ENCODE results near the gene DNAJA1.

The DNAJA1 gene

DNA sequence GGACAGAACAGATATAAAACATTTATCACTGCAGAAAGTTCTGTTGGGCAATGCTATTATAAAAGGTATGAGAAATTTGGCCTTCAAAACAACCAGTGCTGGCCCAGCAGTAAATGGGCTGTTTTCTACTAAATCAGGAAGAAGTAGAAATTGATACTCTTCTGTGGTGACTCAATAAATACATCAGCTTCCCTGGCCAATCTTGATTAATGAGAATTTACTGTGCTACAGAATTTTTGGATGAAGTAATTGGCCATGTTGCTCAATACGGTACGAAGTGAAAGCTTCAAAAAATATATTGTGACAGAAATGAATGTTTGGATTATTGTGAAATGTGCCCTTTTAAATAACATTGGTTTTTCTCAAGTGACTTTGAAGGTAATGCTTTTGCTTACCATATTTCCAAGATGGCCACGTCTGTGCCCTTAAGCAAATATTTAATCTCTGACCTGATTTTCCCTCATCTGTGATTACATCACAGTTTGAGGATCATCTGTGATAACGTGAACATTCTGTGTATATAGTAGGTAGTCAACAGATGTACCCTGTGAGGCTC lies 4.2 kb downstream of the DNAJA1 start:
- no peak for DNase-seq (ENCODE audit: low read depth)

DNA sequence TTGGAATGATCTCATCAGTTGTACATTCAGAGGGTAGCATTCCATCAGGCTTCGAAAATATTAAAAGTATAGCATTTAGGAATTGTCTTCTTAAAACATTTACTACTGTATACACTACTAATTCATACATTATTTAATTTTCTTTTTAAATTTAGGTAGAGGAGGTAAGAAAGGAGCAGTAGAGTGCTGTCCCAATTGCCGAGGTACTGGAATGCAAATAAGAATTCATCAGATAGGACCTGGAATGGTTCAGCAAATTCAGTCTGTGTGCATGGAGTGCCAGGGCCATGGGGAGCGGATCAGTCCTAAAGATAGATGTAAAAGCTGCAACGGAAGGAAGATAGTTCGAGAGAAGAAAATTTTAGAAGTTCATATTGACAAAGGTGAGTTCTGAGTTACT lies 5.2 kb downstream of the DNAJA1 start:
- DNase-seq (ENCODE audit: low read depth) = no peak

GRCh38 chr9:33032292-33032691 lies 7.2 kb downstream of the DNAJA1 start:
- no peak for DNase-seq (ENCODE audit: low read depth)

DNA sequence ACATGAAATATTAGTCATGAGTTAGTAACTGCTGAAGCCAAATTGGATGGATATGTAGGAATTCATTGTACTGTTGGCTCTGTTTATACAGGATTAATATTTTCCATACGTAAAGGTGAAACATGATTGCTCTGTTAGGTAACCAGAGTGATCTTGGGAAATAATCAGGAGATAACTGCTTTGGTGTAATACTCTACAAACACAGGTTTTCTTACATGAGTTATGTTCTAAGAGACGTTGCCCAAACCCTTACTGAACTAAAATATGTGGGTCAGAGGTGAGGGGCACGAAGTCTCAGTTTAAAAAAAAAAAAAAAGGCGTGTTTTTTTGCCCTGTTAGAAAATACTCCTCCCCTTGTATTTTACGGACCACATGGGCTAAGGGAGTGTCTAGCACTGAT lies 7.8 kb downstream of the DNAJA1 start:
- no peak for DNase-seq (ENCODE audit: low read depth)

DNA sequence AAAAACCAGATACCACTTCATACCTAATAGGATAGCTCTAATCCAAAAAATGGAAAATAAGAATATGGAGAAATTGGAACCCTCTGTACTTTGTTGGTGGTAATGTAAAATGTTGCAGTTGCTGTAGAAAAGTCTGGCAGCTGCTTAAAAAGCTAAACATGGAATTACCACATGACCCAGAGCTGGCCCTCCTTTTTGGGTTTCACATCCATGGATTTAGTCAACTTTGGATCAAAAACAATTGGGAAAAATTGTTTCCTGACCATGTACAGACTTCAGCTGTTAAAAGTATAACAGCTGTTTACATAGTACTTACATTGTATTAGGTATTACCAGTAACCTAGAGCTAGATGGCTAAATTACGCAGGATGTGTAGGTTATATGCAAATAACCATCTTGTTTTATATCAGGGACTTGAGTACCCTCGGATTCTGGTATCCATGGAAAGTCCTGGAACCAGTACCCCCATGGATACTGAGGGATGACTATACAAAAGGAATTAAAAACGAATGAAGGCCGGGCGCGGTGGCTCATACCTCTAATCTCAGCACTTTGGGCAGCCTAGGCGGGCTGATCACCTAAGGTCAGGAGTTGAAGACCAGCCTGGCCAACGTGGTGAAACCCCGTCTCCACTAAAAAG lies 15.8 kb downstream of the DNAJA1 start:
- DNase-seq (ENCODE audit: low read depth) = no peak

DNA sequence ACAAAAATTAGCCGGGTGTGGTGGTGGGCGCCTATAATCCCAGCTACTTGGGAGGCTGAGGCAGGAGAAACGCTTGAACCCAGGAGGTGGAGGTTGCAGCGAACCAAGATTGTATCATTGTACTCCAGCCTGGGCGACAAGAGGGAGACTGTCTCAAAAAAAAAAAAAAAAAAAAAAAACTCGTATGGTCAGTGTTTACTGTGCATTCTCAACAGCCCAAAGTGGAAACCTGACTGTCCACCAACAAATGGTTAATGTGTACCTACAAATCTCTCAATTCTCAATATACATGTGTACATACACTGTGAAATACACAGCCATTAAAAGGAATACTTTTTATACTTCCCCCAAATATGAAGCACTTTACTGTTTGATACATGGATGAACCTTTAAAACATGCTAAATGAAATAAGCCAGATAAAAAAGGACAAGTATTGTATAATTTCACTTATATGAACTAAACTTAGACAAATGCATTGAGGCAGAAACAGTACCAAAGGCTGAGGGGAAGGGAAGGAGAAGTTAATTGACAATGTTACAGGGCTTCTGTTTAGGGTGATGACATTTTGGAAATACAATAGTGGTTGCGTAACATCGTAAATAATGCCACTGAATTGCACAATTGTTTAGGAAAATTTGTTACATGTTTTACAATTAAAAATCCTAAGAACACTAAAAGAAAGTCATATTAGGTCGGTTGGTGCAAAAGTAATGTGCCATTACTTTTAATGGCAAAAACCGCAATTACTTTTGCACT lies 16.5 kb downstream of the DNAJA1 start:
- DNase-seq (ENCODE audit: low read depth) = no peak

DNA sequence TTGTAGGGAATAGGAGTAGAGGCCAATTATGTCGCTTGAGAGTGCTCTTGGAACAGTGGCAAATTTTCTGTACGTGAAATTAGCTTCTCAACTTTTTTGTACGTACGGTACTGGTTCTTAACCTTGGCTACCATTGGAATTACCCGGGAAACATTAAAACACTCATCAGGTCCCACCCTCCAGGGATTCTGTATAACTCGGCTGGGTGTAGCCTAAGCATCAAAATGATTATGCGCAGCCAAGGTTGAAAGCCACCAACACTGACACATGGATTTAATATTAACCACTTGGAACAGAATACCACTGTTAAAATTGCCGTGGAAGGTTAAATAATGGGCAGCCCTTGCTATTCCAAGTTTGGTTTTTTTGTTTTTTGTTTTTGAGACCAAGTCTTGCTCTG lies 17.4 kb downstream of the DNAJA1 start:
- DNase-seq (ENCODE audit: low read depth) = no peak

DNA sequence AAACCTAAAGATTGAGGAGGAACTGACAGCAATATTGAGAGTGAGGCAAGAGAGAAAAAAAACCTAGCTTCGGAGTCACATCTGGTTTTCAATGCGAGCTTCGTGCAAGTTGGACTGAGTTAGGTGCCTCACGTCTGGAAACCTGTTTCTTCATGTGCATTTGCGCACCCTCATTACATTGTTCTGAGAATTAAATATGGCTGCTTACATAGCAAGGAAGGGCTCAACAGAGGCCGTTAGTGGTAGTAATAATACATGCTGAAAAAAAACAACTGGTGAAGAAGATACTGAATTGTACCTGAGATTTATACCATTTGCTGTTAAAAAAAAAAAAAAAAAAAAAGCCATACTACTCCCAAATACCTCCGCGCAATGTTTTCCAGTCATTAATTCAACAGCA lies 18.6 kb downstream of the DNAJA1 start:
- no peak for DNase-seq (ENCODE audit: low read depth)

GRCh38 chr9:33044162-33044673 lies 19.1 kb downstream of the DNAJA1 start:
- peak; percentile 52 for DNase-seq (ENCODE audit: low read depth)

GRCh38 chr9:33044677-33045282 lies 19.7 kb downstream of the DNAJA1 start:
- DNase-seq (ENCODE audit: low read depth) = no peak

- DNase-seq (ENCODE audit: low read depth) = no peak
These were observed 21.0 kb downstream of the DNAJA1 start for GRCh38 chr9:33046061-33046460.

DNA sequence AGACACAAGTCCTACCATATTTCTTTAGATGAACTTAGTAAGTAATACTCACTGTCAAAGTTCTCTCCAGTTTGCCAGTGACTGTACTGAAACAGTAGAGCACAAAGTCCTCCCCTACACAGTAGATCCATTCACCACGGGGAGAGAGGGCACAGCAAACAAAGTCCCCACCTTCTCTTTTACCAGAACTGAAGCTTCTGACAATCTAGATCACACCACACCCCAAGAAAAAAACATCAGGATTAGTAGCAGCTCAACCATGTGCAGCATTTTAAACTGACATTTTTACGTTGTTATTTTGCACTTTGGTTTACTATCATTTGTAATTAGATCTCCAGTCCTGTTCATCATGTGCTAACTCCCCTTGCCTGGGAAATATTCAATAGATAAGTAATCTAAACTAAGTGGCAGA lies 23.0 kb downstream of the DNAJA1 start:
- no peak for DNase-seq (ENCODE audit: low read depth)

DNA sequence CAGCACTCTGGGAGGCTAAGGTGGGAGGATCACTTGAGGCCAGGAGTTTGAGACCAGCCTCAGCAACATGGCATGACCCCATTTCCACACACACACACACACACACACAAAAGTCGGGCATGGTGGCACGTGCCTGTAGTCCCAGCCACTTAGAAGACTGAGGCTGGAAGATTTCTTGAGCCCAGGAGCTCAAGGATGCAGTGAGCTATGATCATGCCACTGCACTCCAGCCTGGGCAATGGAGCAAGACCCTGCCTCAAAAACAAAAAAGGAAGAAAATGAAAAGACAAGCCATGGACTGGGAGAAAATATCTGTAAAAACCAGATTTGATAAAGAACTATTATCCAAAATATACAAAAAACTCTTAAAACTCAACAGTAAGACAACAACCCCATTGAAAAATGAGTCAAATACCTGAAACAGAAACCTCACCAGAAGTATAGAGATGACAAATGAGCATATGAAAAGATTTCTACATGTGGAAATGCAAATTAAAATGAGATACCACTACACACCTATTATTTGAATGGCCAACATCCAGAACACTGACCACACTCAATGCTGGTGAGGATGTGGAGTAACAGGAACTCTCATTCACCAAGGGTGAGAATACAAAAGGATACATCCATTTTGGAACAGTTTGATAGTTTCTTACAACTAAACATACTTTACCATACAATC lies 24.7 kb downstream of the DNAJA1 start:
- DNase-seq (ENCODE audit: low read depth) = no peak

DNA sequence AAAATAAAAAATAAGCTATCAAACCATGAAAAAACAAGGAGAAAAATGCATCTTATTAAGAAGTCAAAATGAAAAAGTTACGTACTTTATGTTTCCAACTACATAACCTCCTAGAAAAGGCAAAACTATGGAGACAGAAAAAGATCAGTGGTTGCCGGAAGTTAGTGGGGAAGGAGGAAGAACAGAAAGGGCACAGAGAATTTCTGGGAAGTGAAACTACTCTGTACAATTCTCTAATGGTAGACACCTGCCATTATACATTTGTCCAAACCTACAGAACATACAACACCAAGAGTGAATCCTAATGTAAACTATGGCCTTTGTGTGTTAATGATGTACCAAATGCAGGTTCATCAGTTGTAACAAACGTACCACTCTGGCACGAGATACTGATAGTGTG lies 26.1 kb downstream of the DNAJA1 start:
- DNase-seq (ENCODE audit: low read depth) = no peak

DNA sequence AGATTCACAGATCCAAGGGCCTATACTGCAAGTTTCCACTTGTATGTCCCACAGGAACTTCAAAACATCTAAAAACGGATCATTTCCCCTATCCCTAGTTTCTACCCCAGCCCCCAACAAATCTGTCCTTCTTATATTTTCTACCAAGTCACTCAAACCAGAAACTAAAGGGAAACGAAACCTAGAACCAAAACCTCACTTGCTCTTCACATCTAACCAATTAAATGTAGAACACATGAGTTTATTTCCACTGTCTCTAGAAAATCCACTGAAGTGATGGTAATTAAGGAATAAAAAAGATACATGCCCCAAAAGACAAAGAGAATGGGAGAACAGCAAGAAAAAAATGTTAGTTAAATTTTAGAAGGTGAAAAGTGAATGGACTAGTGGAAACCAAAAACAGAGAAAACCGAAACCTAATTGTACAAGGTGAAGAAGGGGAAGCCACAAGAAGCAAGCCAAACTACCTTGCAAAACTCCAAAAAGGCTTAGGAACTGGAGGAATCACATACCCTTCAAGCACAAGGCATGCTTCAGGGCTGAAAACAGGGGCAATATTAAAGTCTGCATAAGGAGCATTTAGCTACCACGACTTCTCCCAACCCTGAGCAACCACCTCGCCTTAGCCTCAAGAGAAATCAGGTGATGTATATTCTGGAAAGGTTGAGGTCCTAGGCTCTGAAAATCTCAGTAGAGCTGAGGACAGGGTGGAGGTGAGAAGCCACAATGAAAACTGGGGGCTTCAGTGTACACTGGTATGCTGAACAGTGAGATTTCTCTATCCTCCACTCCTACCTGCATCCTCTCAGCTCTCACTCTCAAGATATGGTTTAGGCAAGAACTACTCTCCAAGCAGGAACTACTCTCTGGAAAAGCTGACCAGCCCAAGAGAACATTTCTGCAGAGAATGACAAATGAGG lies 40.3 kb downstream of the DNAJA1 start:
- DNase-seq (ENCODE audit: low read depth) = no peak

- no peak for DNase-seq (ENCODE audit: low read depth)
These were observed 43.9 kb downstream of the DNAJA1 start for GRCh38 chr9:33068991-33069390.

DNA sequence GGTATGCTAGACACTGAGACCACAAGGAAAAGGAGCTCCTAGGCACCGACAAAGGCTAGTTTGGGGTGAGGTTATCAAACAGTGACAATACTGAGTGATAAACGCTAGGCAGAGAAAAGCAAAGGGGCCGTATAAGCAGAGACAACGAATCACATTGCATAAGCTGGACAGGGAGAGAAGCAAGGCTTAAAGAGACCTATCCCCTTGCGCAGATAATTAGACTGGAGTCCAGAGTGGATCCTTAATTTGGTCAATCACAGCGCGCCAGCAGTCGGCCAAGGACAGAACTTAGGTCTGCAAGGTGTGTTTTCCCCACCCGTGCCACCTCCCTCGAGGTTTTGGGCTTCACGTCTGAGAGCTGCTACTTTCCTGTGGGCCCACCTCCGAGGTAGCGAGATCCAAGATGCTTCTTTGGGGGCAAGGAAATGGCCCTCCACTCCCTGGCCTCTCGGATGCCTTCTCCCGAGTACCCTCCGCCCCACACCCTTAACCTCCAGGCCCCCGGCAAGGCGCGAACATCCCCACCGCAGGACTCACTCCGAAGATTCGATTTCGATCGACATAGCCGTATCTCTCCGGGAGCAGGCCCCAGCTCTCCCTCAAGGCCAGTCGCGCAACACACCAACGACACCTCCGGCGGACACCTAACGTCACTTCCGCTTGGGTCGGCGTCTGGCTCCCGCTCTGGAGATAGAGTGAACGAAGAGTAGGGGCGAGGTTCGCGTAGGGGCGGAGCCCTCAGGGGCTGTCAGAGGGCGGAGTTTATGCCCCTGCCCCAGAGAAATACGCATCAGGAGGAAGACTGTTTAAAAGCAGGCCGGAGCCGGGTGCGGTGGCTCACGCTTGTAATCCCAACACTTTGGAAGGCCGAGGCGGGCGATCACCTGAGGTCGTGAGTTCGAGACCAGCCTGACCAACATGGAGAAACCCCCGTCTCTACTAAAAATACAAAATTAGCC lies 51.3 kb downstream of the DNAJA1 start, which contains the start of gene SMU1:
Gene SMU1, minus strand, starts transcription at position 629 of the 959 bp plus-strand sequence. Its CDS starts 66 bp downstream, at position 563.
- DNase-seq (ENCODE audit: low read depth) = peak; percentile 94

- DNase-seq (ENCODE audit: low read depth) = no peak
These were observed 55.5 kb downstream of the DNAJA1 start for GRCh38 chr9:33080534-33080933.

DNA sequence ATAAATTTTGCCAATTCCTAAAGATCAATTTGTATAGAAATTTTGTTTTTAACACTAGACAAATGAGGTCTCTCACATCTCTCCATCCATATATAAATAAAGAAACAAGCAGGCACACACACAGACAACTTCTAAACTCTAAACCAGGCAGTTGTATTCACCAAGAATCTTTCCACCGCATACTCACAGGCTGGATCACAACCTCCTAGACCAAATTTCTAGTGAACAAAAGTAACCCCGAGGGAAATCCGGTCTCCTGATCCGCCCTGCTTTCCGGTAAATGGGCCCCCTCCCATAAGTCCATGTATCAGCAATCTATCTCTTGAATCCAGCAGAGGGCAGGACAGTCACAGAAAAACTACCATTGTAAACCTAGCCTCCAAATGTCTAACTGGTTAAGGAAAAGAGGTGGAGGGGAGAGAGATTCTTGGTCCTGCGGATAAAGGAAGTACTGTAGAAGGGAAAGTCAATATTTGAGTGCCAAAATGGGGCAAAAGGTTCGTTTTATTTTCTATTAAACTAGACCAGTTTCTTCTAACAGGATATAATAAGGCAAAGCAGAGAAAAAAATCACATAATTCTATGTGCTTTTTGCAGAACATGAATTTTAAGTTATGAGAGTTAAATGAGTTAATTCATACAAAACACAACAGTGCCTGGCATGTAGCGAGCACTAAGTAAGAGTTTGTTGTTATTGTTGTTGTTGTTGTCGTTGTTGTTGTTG lies 56.2 kb downstream of the DNAJA1 start:
- DNase-seq (ENCODE audit: low read depth) = peak; percentile 35
